ENCODE measurements around the gene SEC22A.

SEC22A gene

DNA sequence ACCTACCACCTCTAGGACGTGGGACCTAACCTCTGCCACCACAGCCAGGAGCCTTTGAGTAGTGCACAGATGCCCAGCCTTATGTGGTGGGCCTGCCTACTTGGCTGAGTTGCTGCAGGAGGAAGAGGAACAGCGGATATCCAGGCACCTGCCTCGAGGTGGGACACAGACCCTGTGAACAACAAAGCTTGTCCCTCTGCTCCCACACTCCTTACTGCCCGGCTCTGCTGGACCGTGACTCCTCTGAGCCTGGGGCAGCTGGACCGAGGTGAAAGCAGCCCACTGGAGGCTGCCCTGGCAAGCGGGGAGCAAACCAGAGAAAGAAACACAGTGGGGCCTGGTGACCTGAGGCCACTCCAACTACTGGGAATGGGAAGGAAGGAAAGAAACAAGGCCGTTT is 97.8 kb downstream of the SEC22A start:
- H3K4me3 ChIP-seq (ENCODE audit: insufficient read depth, low read depth, low read length, poor library complexity, severe bottlenecking), result no peak overlapping the region
- no peak overlapping the region for H3K27ac ChIP-seq (ENCODE audit: insufficient read depth, low read length, poor library complexity, severe bottlenecking)
- H3K36me3 ChIP-seq (ENCODE audit: control insufficient read depth, insufficient read depth, low read length), result no peaks in the 10 kb centered on the region
- H3K9me3 ChIP-seq (ENCODE audit: control insufficient read depth, low read length), result no peaks in the 10 kb centered on the region
- H3K27me3 ChIP-seq (replicated peaks; ENCODE audit: control insufficient read depth, insufficient read depth, low read length, poor library complexity, severe bottlenecking), result no peaks in the 10 kb centered on the region
- no peaks in the 10 kb centered on the region for H3K4me1 ChIP-seq (ENCODE audit: control insufficient read depth, insufficient read depth, low read length, poor library complexity, severe bottlenecking)
- DNase-seq, result no peak

DNA sequence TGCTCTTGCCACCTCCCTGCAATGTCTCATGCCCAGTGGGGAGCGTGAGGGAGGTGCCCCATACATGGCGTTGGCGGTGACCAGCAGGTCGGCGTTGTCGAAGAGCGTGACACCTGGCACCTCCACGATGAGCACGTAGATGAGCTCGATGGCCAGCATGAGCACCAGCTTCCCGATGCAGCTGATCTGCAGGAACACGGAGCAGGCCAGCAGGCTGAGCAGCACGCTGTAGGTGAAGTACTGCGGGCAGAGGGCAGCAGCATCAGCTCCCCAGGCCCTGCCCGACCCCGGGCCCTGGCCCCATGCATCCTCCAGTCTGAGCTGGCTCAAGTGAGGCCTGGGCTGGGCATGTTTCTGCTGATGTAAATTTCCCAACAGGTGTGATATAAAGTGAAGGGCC is 98.3 kb downstream of the SEC22A start:
- DNase-seq, result no peak
- H3K4me1 ChIP-seq (ENCODE audit: control insufficient read depth, insufficient read depth, low read length, poor library complexity, severe bottlenecking), result no peaks in the 10 kb centered on the region
- no peaks in the 10 kb centered on the region for H3K9me3 ChIP-seq (ENCODE audit: control insufficient read depth, low read length)
- H3K27me3 ChIP-seq (replicated peaks; ENCODE audit: control insufficient read depth, insufficient read depth, low read length, poor library complexity, severe bottlenecking), result no peaks in the 10 kb centered on the region
- no peak overlapping the region for H3K4me3 ChIP-seq (ENCODE audit: insufficient read depth, low read depth, low read length, poor library complexity, severe bottlenecking)
- H3K27ac ChIP-seq (ENCODE audit: insufficient read depth, low read length, poor library complexity, severe bottlenecking), result no peak overlapping the region
- no peaks in the 10 kb centered on the region for H3K36me3 ChIP-seq (ENCODE audit: control insufficient read depth, insufficient read depth, low read length)

- Histone ChIP-seq H3K27me3 (replicated peaks; ENCODE audit: control insufficient read depth, insufficient read depth, low read length, poor library complexity, severe bottlenecking) (no peaks in the 10 kb centered on the region), H3K9me3 (ENCODE audit: control insufficient read depth, low read length) (no peaks in the 10 kb centered on the region), H3K27ac (ENCODE audit: insufficient read depth, low read length, poor library complexity, severe bottlenecking) (no peak overlapping the region), H3K36me3 (ENCODE audit: control insufficient read depth, insufficient read depth, low read length) (no peaks in the 10 kb centered on the region), H3K4me1 (ENCODE audit: control insufficient read depth, insufficient read depth, low read length, poor library complexity, severe bottlenecking) (no peaks in the 10 kb centered on the region), H3K4me3 (ENCODE audit: insufficient read depth, low read depth, low read length, poor library complexity, severe bottlenecking) (no peak overlapping the region)
- no peak for DNase-seq
Measured at GRCh38 chr3:123300583-123300982, 98.8 kb downstream of the SEC22A start.

DNA sequence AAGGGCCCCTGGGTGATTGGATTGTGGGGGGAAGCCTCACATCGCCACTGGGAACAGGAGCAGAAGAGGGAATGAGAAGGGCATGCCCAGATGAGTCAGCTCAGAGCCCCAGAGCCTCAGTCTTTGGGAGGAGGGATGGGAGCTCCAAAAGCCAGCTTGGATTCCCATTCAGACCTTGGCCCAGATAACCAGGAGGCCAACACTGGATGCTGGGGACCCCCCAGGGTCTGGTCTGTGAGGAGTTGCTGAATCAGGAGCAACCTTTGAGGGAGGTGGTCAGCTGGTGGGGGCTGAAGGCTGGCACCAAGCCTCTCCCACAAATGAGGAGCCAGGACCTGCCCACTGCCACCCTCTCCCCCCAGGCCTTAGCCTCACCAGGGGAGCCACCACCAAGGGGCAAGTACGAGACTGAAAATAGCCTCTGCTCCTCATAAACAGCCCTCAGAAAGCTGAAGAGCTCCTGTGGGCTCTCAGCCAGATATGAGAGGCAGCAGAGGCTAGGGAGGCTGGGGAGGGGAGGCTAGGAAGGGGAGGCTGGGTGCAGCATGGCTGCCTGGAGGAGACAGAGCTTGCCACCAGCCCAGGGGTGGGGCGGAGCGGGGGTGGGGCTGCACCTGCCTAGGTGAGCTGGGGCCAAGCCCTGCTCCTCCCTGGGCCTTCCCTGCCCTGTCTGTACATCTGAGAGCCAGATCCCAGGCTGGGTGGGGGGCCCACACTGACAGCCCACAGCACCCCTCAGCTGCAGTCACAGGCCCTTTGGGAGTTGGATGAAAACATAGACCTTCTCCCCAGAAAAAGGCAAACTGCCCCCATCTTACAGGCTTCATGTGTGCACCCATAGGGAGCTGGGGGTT is 99.8 kb downstream of the SEC22A start:
- DNase-seq, result no peak

GRCh38 chr3:123302961-123303360 is 101.2 kb downstream of the SEC22A start:
- Histone ChIP-seq H3K4me3 (ENCODE audit: insufficient read depth, low read depth, low read length, poor library complexity, severe bottlenecking) (no peak overlapping the region), H3K9me3 (ENCODE audit: control insufficient read depth, low read length) (no peaks in the 10 kb centered on the region), H3K4me1 (ENCODE audit: control insufficient read depth, insufficient read depth, low read length, poor library complexity, severe bottlenecking) (no peaks in the 10 kb centered on the region), H3K27me3 (replicated peaks; ENCODE audit: control insufficient read depth, insufficient read depth, low read length, poor library complexity, severe bottlenecking) (no peaks in the 10 kb centered on the region), H3K36me3 (ENCODE audit: control insufficient read depth, insufficient read depth, low read length) (no peaks in the 10 kb centered on the region), H3K27ac (ENCODE audit: insufficient read depth, low read length, poor library complexity, severe bottlenecking) (no peak overlapping the region)
- no peak for DNase-seq

More for the DNA sequence above, 99.8 kb downstream of the SEC22A start:
- Histone ChIP-seq H3K36me3 (ENCODE audit: control insufficient read depth, insufficient read depth, low read length) (no peaks in the 10 kb centered on the region), H3K4me1 (ENCODE audit: control insufficient read depth, insufficient read depth, low read length, poor library complexity, severe bottlenecking) (no peaks in the 10 kb centered on the region), H3K27me3 (replicated peaks; ENCODE audit: control insufficient read depth, insufficient read depth, low read length, poor library complexity, severe bottlenecking) (no peaks in the 10 kb centered on the region), H3K27ac (ENCODE audit: insufficient read depth, low read length, poor library complexity, severe bottlenecking) (no peak overlapping the region), H3K4me3 (ENCODE audit: insufficient read depth, low read depth, low read length, poor library complexity, severe bottlenecking) (no peak overlapping the region), H3K9me3 (ENCODE audit: control insufficient read depth, low read length) (no peaks in the 10 kb centered on the region)

DNA sequence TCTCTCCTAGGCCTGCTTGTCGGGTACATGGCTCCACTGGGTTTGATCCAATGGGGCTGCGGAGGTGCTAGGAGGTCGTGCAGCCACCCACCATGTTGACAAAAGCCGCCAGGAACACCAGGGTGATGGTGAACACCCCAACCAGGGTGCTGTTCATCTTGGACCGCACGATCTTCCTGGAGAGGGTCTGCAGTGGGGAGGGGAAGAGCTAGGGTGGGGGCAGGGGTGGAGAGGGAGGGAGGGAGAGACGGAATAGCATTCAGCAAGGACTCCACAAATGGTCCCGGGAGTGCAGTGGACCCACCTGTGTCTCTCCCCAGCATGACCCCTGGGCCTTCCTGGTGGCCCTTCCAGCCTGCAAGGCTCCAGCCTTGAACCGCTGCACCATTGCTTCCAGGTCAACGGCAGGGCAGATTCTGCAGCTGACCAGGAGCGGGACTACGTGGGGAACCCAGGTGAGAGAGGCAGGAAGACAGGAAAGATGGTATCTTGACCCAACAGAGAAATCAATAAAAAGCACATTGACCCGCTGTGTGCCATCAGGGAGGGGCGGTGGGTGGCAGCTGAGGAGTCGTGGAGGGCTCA is 102.3 kb downstream of the SEC22A start:
- no peak for DNase-seq
- Histone ChIP-seq H3K4me1 (ENCODE audit: control insufficient read depth, insufficient read depth, low read length, poor library complexity, severe bottlenecking) (no peaks in the 10 kb centered on the region), H3K9me3 (ENCODE audit: control insufficient read depth, low read length) (no peaks in the 10 kb centered on the region), H3K36me3 (ENCODE audit: control insufficient read depth, insufficient read depth, low read length) (no peaks in the 10 kb centered on the region), H3K27ac (ENCODE audit: insufficient read depth, low read length, poor library complexity, severe bottlenecking) (no peak overlapping the region), H3K27me3 (replicated peaks; ENCODE audit: control insufficient read depth, insufficient read depth, low read length, poor library complexity, severe bottlenecking) (no peaks in the 10 kb centered on the region), H3K4me3 (ENCODE audit: insufficient read depth, low read depth, low read length, poor library complexity, severe bottlenecking) (no peak overlapping the region)

- Histone ChIP-seq H3K36me3 (ENCODE audit: control insufficient read depth, insufficient read depth, low read length) (no peaks in the 10 kb centered on the region), H3K4me1 (ENCODE audit: control insufficient read depth, insufficient read depth, low read length, poor library complexity, severe bottlenecking) (no peaks in the 10 kb centered on the region), H3K4me3 (ENCODE audit: insufficient read depth, low read depth, low read length, poor library complexity, severe bottlenecking) (no peak overlapping the region), H3K27ac (ENCODE audit: insufficient read depth, low read length, poor library complexity, severe bottlenecking) (no peak overlapping the region), H3K27me3 (replicated peaks; ENCODE audit: control insufficient read depth, insufficient read depth, low read length, poor library complexity, severe bottlenecking) (no peaks in the 10 kb centered on the region), H3K9me3 (ENCODE audit: control insufficient read depth, low read length) (no peaks in the 10 kb centered on the region)
- DNase-seq, result no peak
Measured at GRCh38 chr3:123305192-123305591, 103.4 kb downstream of the SEC22A start.

GRCh38 chr3:123307064-123307463 is 105.3 kb downstream of the SEC22A start:
- no peaks in the 10 kb centered on the region for H3K36me3 ChIP-seq (ENCODE audit: control insufficient read depth, insufficient read depth, low read length)
- H3K9me3 ChIP-seq (ENCODE audit: control insufficient read depth, low read length), result no peaks in the 10 kb centered on the region
- no peak overlapping the region for H3K27ac ChIP-seq (ENCODE audit: insufficient read depth, low read length, poor library complexity, severe bottlenecking)
- no peaks in the 10 kb centered on the region for H3K27me3 ChIP-seq (replicated peaks; ENCODE audit: control insufficient read depth, insufficient read depth, low read length, poor library complexity, severe bottlenecking)
- H3K4me1 ChIP-seq (ENCODE audit: control insufficient read depth, insufficient read depth, low read length, poor library complexity, severe bottlenecking), result no peaks in the 10 kb centered on the region
- no peak overlapping the region for H3K4me3 ChIP-seq (ENCODE audit: insufficient read depth, low read depth, low read length, poor library complexity, severe bottlenecking)
- DNase-seq, result no peak

DNA sequence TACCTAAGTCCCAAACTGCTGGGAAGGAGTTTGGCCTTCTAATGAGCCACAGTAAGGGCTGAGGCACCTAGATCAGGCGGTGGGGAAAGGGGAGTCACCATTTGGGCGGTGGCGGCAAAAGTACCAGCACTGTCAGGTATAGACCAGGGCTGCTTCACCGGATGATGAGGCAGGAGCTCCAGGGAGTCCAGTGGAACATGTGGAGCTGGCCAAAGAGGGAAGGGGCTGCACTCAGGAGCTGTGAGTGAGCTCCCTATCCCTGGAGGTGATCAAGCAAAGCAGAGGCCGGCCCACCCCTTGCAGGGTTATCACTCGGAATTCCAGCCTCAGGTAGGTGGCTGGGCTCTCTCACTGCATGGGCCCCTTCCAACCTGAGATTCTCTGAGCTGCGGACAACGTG is 108.4 kb downstream of the SEC22A start:
- Histone ChIP-seq H3K27me3 (replicated peaks; ENCODE audit: control insufficient read depth, insufficient read depth, low read length, poor library complexity, severe bottlenecking) (no peaks in the 10 kb centered on the region), H3K36me3 (ENCODE audit: control insufficient read depth, insufficient read depth, low read length) (no peaks in the 10 kb centered on the region), H3K4me1 (ENCODE audit: control insufficient read depth, insufficient read depth, low read length, poor library complexity, severe bottlenecking) (no peaks in the 10 kb centered on the region), H3K4me3 (ENCODE audit: insufficient read depth, low read depth, low read length, poor library complexity, severe bottlenecking) (no peak overlapping the region), H3K27ac (ENCODE audit: insufficient read depth, low read length, poor library complexity, severe bottlenecking) (no peak overlapping the region), H3K9me3 (ENCODE audit: control insufficient read depth, low read length) (no peaks in the 10 kb centered on the region)
- no peak for DNase-seq

DNA sequence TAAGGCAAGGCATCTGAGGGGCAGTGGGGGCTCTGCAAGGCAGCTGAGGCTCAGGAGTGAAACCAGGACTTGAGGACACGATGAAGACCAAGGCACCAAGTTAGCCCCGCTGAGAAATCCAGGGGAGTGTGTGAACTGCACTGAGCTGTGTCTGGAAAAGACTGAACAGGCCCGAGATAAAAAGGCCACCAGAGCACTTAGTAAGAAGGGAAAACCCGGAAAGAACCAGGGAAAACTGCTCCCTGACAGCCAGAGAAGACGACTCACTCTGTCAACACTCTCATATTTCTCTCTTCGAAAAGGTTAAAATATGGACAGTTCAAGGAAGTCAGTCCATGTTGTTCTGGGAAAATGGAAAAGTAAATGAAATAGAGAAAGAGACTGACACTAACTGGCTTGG is 109.0 kb downstream of the SEC22A start:
- DNase-seq, result no peak
- Histone ChIP-seq H3K27me3 (replicated peaks; ENCODE audit: control insufficient read depth, insufficient read depth, low read length, poor library complexity, severe bottlenecking) (no peaks in the 10 kb centered on the region), H3K4me1 (ENCODE audit: control insufficient read depth, insufficient read depth, low read length, poor library complexity, severe bottlenecking) (no peaks in the 10 kb centered on the region), H3K4me3 (ENCODE audit: insufficient read depth, low read depth, low read length, poor library complexity, severe bottlenecking) (no peak overlapping the region), H3K27ac (ENCODE audit: insufficient read depth, low read length, poor library complexity, severe bottlenecking) (no peak overlapping the region), H3K36me3 (ENCODE audit: control insufficient read depth, insufficient read depth, low read length) (no peaks in the 10 kb centered on the region), H3K9me3 (ENCODE audit: control insufficient read depth, low read length) (no peaks in the 10 kb centered on the region)
